Effector CD8-positive, alpha-beta T cell (primary cell): ENCODE measurements around the gene CLDN6.
"Not testable (repeated sequence)": the region's sequence is repeated elsewhere in the genome, so short reads cannot be mapped to it uniquely, and the experiment has no call there.

Experiments used
- DNase-seq: peaks from one replicate; lab custom pipeline; 2025; lab: John Stamatoyannopoulos, UW

Gene CLDN6

DNA sequence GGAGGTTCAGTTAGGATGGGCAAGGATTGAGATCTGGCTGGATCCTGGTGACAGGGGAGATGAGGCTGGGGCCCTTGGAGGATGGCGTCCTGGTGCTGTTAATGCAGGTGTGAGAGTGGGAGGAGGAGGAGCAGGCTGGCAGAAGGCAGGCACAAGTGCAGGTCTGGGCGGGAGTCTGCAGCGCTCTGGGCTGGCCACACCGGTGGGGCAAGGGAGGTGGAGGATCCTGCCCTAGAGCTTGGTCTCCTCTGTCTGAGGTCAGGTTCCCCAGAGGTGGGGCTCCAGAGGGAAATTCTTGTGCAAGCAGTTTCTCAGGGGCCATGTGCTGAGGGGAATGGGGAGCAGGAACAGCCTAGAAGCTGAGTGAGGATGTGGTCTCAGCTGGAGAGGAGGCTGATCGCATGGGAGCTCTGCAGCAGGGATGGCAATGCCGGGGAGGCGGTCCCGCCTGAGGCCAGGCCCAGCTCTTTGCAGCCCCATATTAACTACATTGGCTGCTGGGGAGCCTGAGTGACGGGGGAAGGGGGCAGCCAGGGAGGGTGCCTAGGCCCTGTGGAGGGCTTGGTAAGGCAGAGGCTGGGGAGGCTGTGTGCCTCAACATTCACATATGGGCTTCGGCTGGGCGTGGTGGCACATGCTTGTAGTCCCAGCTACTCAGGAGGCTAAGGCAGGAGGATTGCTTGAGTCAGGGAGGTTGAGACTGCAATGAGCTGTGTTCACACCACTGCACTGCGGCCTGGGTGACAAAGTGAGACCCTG, 34.8 kb upstream of the CLDN6 start:
- not testable (repeated sequence) for DNase-seq

DNA sequence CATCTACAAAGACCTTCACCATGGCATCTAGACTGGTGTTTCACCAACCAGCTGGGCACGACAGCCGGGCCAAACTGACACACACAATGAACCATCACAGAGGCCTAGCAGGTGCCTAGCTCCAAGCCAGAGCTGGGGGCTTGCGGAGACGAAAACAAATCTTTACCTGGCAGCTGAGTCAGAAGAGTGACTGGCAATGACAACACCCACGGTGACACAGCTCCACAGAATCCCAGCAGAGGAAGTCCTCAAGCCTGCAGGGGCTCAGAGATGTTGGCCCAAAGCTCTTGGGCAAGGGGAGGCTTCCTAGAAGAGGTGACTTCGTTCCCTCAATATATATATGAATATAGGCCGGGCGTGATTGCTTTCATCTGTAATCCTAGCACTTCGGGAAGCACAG, 33.5 kb upstream of the CLDN6 start:
- DNase-seq, result no peak

DNA sequence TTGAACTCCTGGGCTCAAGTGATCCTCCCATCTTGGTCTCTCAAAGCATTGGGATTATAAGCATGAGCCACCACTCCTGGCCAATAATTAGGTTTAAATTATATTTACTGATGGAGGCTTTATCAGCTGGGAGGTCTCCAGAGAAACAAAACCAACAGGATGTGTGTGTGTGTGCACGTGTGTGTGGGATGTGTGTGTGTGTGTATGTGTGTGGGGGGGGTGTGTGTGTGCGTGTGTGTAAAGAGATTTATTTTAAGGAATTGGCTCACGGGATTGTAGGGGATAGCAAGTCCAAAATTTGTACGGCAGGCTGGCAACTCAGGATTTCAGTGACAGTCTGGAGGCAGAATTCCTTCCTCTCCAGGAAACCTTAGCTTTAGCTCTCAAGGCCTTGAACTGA, 33.0 kb upstream of the CLDN6 start:
- DNase-seq, result no peak

DNA sequence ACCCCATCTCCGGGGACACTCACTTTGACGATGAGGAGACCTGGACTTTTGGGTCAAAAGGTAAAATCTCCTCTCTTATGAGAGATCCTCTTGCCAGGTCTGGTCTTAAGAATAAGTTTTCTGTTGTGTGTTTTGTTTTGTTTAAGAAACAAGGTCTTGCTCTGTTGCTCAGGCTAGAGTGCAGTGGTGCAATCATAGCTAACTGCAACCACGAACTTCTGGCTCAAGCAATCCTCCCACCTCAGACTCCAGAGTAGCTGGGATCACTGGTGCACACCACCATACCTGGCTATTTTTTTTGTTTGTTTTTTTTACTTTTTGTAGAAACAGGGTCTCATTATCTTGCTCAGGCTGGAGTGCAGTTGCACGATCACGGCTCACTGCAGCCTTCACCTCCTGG, 32.5 kb upstream of the CLDN6 start:
- no peak for DNase-seq

DNA sequence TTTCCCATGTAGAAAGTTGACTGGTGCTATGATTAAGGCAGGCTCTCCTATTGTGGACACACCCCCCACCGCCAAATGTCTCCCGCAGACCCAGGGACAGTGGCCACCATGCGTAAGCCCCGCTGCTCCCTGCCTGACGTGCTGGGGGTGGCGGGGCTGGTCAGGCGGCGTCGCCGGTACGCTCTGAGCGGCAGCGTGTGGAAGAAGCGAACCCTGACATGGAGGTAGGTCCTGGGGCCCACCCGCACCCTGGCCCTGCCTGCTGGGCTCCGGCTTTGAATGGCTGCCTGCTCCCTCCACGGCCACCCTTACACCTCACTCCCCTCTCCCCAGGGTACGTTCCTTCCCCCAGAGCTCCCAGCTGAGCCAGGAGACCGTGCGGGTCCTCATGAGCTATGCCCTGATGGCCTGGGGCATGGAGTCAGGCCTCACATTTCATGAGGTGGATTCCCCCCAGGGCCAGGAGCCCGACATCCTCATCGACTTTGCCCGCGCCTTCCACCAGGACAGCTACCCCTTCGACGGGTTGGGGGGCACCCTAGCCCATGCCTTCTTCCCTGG, 32.0 kb upstream of the CLDN6 start:
- DNase-seq, result no peak

DNA sequence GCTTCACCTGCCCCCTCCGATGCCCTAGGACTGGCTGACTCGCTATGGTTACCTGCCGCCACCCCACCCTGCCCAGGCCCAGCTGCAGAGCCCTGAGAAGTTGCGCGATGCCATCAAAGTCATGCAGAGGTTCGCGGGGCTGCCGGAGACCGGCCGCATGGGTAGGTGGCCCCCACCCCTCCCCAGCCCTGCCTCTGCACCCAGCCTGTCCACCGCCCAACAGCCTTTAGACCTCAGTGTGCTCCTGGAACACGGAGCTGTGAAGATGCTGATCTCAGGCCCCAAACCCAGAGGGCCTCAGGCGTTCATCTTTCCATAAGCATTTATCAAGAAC, 29.4 kb upstream of the CLDN6 start:
- no peak for DNase-seq

DNA sequence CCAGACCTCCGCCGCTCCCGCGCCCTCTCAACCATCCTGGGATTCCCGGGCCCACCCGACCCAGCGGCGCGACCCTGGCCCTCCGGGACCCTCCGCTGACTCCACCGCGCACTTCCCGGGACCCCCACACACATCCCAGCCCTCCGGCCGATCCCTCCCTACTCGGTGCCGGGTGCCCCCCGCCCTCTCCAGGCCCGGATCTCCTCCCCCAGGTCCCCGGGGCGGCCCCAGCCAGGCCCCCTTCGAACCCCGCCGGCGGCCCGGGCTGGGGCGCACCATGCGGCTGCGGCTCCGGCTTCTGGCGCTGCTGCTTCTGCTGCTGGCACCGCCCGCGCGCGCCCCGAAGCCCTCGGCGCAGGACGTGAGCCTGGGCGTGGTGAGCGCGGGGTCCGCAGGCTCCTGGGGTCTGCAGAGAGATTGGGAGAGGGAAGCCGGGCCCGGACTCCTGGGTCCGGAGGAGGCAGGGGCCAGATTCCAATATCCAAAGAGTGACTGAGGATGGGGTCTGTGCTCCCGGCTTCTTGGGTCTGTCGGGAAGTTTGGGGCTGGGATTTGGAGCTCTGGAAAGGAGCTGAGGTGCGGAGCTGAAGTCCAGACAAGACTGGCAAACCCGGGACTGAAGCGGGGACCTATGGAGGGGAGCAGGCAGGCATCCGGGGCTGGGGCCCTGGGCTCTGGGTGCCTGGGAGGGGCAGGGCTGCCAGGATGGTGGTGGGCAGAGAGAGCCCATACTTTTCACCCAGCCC, 28.8 kb upstream of the CLDN6 start:
- DNase-seq, result no peak

DNA sequence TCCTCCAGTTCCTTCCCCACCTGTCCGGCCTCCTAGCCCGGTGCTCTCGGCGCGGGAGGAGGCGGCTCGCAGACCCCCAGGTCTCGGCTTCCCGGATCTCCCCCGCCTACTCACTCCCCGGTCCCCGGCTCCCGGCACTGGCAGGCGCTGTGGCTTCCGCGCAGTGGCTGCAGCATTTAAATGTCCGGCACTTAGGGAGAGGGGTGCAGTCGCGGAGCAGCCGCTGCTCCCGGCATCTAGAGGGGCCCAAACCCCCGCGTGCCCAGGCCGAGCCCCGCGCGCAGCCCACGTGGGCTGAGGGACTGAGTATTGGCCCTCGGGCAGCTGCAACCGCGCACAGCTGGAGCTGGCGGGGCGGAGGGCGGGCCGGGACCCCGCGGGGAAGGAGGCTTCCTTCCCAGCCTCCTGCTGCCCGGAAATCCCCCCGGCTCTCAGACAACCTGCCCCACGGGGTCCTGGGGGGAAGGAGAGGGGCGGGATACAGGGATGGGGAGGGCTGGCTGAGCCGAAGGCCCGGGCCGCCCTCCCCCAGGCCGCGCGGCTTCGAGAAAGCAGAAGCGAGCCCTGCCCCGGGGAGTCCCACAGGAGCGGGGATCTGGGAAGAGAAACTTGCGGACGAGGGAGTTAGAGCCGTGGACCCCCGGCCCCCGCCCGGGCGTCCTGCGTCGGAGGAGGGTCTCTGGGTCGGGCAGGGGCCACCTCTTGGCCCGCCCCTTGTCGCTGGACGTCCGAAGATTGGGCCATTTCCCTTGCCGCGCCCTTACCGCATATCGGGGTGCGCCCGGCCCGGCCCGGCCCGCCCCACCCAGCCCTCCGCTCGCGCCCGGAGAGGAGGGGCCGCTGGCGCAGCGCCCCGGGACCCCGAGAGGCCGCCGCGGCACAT, 28.0 kb upstream of the CLDN6 start, which contains the start of gene MMP25:
Gene MMP25 (plus strand): TSS at position 804 of the 883 bp plus-strand sequence. CDS start 357 bp downstream, outside the sequence.
- DNase-seq, result no peak

DNA sequence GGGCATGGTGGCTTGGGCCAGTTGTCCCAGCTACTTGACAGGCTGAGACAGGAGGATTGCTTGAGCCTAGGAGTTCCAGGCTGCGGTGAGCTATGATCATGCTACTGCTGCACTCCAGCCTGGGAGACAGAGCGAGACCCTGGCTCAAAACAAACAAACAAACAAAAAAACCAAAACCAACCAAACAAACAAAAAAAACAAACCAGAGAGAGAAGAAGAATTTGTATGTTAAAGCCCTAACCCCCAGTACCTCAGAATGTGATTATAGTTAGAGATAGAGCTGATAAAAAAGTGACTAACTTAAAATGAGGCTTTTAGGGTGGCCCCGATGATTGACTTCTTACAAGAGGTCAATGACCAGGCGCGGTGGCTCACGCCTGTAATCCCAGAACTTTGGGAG, 26.7 kb upstream of the CLDN6 start:
- no peak for DNase-seq

DNA sequence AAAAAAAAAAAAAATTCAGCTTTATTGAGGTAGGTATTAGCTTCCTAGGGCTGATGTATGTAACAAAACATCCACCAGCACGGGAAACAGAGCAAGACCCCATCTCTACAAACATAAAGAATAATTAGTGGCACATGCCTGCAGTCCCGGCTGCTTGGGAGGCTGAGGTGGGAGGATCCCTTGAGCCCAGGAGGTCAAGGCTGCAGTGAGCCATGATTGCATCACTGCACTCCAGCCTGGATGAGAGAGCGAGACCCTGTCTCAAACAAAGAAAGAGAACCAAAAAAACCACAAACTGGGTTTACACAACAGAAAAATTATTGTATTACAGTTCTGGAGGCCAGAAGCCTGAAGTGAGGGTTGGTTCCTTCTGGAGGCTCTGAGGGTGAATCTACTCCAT, 24.4 kb upstream of the CLDN6 start:
- no peak for DNase-seq

DNA sequence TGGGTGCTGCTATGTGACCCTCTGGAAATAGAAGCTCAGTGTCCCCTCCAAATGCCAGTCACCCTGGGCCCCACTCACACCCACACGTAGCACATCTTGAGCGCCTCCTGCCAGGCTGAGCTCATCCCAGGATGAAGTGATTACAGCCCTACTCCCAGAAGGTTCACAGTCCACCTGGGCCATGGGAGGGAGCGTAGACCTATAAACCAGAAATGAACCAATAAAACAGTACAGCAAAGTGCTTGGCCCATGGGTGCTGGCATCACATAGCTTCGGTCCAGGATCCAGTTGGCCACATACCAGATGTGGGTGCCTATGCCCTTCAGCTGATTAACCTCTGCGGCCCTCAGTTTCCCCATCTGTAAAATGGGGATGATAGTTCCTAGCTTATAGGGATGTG, 20.9 kb upstream of the CLDN6 start:
- DNase-seq, result no peak

DNA sequence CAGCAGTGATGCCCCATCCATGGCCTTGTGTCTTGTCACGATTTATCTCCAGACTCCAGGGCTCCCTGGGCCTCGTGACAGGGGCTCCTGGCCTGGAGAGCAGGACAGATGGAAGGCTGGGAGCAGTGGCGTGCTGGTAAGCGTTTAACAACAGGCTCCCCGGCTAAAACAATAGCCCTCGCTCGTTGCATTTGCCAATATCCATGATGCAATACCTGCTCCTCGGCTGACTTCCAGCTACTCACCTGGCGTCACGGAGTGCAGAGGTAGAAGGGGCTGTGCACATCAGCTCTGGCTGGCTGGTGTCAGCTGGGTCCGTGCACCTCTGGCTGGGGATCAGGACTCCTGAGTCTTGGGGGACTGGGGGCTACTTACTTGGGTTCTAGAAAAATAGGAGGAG, 20.3 kb upstream of the CLDN6 start:
- no peak for DNase-seq

DNA sequence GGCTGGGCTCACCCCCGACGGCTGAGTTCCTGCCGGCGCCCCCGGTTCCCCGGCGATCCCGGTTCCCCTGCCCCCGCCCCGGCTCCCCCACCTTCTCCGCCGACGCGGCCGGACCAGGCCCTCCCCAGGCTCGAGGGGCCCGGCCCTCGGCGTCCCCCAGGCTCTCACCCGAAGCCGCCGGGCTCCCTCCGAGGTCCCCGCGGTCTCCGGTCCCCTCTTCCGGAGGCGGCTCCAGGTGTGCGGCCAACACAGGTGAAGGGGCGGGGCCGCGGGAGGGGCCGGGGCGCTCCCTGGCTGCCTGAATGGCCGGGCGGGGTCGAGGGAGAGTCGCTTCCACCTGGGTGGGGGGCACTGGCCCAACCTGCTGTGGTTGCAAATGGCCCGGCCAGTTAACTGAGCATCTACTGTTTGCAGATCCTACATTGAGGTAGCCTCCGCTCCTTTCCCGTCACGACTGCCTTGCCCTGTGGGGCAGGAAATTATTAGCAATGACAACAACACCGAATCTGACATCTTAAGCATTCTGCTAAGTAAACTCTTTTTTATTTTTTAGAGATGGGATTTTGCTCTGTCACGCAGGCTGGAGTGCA, 18.8 kb upstream of the CLDN6 start, which contains the start of gene BICDL2:
Gene BICDL2 (minus strand): TSS at position 219 of the 590 bp plus-strand sequence. CDS start 1,448 bp downstream, outside the sequence.
- no peak for DNase-seq

DNA sequence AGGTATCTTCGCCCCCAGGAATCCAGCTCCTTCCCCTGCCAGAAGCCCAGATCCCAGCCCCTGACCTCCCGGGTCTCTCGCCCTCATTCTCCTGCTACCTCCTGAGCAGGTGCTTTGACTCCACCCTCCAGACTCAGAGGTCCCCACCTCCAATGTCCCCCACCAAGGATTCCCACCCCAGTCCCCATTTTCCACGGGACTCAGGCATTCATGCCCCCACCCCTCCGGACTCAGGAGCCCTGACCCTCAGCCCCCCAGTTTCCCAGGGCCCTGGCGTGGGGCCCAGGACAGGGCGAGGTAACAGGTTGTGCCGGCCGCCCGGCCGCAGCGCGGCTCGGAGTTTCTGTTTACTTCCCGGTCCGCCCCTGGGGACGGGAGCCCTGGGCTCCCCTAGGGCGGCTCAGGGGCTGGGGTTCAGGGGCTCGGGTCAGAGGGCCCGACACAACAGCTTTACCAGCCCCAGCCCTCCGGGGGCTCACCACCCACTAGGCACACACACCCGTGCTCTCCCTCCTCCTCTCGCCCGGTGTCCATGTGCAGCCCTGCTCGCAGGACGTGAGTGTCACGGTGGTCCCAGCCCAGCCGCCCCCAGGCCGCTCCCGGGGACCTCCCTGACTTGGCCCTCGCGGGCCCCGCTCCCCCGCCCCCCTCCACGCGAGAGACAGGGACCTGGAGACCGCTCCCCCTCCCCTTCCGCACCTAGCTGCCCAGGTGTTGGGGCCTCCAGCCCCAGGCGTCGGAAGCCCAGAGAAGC, 18.2 kb upstream of the CLDN6 start:
- DNase-seq, result no peak

DNA sequence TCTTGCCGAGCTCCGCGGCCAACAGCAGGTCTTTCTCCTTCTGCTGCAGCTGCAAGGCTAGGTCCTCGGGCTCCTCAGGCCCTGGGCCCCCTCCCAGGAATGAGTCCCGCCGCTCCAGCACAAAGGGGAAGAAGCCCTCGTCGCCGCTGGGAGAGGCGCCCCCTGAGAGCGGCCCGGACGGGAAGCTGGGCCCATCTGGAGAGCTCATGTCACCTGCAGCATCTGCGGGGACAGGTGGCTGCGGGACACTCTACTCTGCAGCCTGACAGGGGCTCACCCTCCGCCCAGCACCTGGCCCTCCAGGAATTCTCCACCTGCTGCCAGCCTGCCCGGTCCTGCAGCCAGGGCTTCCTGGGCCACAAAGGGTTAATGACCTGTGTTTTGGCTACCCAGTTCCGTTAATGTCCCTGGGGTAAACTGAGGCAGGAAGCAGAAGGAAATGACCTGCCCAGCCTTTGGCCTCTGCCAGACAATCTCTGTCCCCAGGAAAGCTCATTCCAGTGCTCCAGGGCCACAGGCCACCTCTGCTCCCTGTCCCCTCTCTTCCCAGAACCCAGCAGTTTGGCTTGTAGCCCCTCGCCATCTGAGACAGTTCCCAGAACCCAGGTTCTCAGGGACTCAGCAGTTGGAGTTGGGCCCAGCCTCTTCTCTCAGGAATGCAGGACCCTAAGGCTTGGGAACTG, 17.4 kb upstream of the CLDN6 start:
- DNase-seq, result no peak

DNA sequence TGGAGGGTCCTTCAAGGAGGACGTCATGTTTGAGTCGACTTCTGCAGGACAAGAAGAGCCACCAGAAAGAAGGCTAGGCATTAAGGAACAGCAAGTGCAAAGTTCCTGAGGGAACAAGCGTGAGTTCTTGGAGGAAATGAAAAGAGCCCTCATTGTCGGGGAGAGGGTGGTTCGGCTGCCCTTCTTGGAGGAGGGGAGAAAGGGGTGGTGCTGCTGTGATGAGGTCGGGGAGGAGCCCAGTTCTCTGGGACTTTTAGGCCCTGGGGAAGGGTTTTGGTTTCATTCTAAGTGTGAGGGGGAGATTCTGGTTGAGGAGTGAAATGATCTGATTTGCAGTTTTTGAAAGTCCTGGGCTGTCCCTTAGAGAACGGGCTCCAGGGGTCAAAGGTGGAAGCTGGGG, 14.6 kb upstream of the CLDN6 start:
- DNase-seq, result no peak

DNA sequence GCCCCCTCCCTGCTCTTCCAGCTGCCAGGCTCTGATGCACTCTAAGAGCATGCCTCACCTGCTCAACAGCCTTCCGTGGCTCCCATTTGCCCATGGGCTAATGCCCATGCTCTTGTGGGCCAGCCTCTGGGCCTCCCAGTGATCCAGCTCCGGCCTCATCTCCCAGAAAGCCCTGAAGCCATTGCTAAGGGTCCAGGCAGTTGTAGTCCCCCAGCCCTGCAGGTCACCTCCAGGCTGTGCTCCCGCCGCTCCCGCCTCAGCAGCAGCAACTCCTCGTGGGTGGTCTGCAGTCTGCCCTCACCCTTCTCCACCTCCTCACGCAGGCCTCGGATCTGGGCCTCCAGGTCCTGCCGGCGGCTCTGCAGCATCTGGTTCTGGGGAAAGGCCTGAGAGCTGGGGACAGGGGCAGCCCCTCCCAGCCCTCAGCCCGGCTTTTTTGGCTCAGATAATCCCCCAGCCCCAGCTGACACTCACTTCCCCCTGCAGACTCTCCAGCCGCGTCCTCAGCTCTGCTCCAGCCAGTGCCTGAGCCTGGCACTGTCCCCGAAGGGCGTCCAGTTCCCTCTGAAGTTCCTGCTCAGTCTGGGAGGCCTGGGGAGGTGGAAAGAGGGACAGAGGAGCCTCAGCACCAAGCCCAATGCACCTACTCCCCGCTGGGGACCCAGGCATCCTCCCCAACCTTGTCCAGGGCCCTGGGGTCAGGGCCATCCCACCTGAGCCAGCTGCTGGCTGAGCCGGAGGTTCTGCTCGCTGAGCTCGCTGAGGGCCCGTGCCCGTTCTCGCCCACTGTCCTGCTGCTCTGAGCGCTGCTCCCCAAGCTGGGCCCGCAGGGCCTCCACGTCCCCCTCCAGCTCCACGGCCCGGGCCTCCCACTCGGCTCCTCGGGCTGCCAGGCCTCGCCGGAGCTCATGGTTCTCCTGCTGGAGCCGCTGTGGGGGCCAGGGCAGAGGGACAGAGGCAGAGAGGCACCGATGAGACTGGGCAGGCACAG, 12.5 kb upstream of the CLDN6 start:
- DNase-seq, result no peak

DNA sequence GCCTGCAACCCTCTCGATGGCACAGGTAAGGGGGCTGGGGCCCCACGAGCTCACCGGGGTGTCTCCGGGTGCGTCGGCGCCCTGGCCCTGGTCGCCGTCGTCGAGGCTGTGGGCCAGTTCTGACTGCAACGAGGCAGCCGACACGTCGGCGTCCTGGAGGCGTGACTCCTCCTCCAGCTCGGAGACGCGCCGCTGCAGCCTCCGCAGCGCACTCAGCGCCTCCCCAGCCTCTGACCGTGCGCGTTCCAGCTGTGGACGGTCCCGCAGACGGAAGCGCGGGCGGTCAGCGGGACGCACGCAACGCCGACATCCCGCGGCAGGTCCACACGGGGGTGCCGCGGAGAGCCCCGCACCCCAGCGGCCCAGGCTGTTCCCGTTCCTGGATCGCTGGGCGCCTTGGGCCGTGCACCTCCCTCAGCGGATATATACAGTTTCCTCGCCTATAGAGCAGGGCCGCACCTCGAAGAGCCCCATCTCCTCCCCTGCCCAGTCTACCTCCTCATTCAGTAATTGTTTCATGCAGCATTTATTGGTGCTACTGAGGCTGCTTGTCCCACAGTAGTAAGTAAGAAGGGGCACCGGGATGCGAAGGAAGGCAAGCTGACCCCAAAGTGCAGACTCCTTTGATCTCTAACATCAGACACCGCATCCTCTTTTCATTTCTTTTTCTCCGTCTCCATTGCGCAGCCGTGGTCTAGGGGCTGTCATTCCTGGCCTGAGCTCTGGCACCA, 11.7 kb upstream of the CLDN6 start:
- DNase-seq, result no peak
